H1 (cell line): ENCODE data around the gene VPS13A. TPM values are rescaled to one million over a fixed set of nuclear protein-coding genes. Genes with fewer than 3 reads are reported as not detected.

Experiments
- CTCF ChIA-PET: fragments of 300-600 bp; sonication (Branson Sonifier 250); formaldehyde crosslinking; loops from one replicate; lab custom pipeline; 2021; ENCODE audit not compliant: partially characterized antibody; lab: Charles Lee
- POLR2A ChIA-PET: fragments of 300-600 bp; sonication (Branson Sonifier 250); formaldehyde crosslinking; loops from one replicate; lab custom pipeline; 2021; ENCODE audit warnings: inconsistent platforms; ENCODE audit not compliant: partially characterized antibody; lab: Charles Lee
- DNase-seq, 2 experiments: peaks; one replicate each; pipeline versions ENCODE4 v3.0.0 to v3.0.0-alpha.2; 2010 to 2022; ENCODE audit warnings: low spot score in 2 of 2, low read depth in 1 of 2, mixed read lengths in 1 of 2
- FAIRE-seq: peaks from 2 replicates; lab custom pipeline; 2011; peaks lifted over from hg19 to GRCh38; lab: Jason Lieb, UNC
- H2AFZ ChIP-seq: 2 replicates; pipeline ENCODE4 v1.8.1; 2012; ENCODE audit warnings: low read length, inconsistent platforms
- H2AK5ac ChIP-seq: 2 replicates; pipeline ENCODE4 v1.6.1; 2013; ENCODE audit warnings: low read depth, low read length
- H2BK120ac ChIP-seq: replicated peaks from 2 replicates; pipeline ENCODE3; 2013; ENCODE audit warnings: low read depth, low read length, inconsistent platforms
- H2BK12ac ChIP-seq: 2 replicates; pipeline ENCODE4 v1.6.1; 2013; ENCODE audit warnings: low read depth, low read length
- H2BK15ac ChIP-seq: 2 replicates; pipeline ENCODE4 v1.6.1; 2013; ENCODE audit warnings: low read length
- H2BK20ac ChIP-seq: 2 replicates; pipeline ENCODE4 v1.6.1; 2013; ENCODE audit warnings: low read length
- H2BK5ac ChIP-seq: 2 replicates; pipeline ENCODE4 v1.6.1; 2013; ENCODE audit warnings: low read depth, low read length
- H3K14ac ChIP-seq: 2 replicates; pipeline ENCODE4 v1.6.1; 2013; ENCODE audit warnings: inconsistent platforms; ENCODE audit not compliant: insufficient read length
- H3K18ac ChIP-seq: 2 replicates; pipeline ENCODE4 v1.6.1; 2013; ENCODE audit warnings: low read length; ENCODE audit errors: extremely low read depth
- H3K23ac ChIP-seq: 2 replicates; pipeline ENCODE4 v1.6.1; 2013; ENCODE audit warnings: inconsistent platforms; ENCODE audit not compliant: insufficient read length
- H3K23me2 ChIP-seq: 2 replicates; pipeline ENCODE4 v1.6.1; 2013; ENCODE audit warnings: low read depth, low read length
- H3K27ac ChIP-seq: 2 replicates; pipeline ENCODE4 v1.6.1; 2011; ENCODE audit warnings: low read depth, low read length, inconsistent platforms
- H3K27me3 ChIP-seq, 4 experiments: replicated peaks in 1 of 4; 1 replicate in 1 of 4; 2 replicates in 3 of 4; pipeline versions ENCODE4 v1.6.1 to v1.8.1; 2011 to 2013; ENCODE audit warnings: low read length in 3 of 4, mild to moderate bottlenecking in 3 of 4, inconsistent platforms in 2 of 4, mixed read lengths in 2 of 4, moderate library complexity in 1 of 4; ENCODE audit not compliant: control insufficient read depth in 3 of 4, insufficient read depth in 3 of 4; ENCODE audit errors: extremely low read depth in 1 of 4
- H3K36me3 ChIP-seq, 4 experiments: 2 replicates each; pipeline versions ENCODE4 v1.6.1 to v1.8.1; 2011 to 2013; ENCODE audit warnings: mild to moderate bottlenecking in 4 of 4, low read length in 3 of 4, moderate library complexity in 2 of 4, control low read depth in 1 of 4, inconsistent platforms in 1 of 4; ENCODE audit not compliant: insufficient read depth in 4 of 4, control insufficient read depth in 2 of 4
- H3K4ac ChIP-seq: replicated peaks from 2 replicates; pipeline ENCODE3; 2013; ENCODE audit warnings: low read length, low read depth, mixed read lengths, inconsistent platforms; ENCODE audit not compliant: insufficient read length
- H3K4me1 ChIP-seq, 4 experiments: replicated peaks in 1 of 4; 1 replicate in 1 of 4; 2 replicates in 3 of 4; pipeline versions ENCODE4 v1.6.1 to v1.8.1; 2011 to 2013; ENCODE audit warnings: low read length in 3 of 4, inconsistent platforms in 2 of 4, mixed read lengths in 1 of 4; ENCODE audit not compliant: insufficient read depth in 4 of 4, control insufficient read depth in 3 of 4
- H3K4me2 ChIP-seq, 2 experiments: 2 replicates each; pipeline versions ENCODE4 v1.6.1 to v1.8.1; 2011 to 2013; ENCODE audit warnings: low read depth in 2 of 2, low read length in 2 of 2, control low read depth in 1 of 2, inconsistent platforms in 1 of 2, mild to moderate bottlenecking in 1 of 2; ENCODE audit not compliant: insufficient read depth in 1 of 2
- H3K4me3 ChIP-seq, 4 experiments: fragments of 200-600, 300-600 bp in 1 of 4; sonication (generic), shearing (Covaris generic), sonication (Bioruptor Twin) in 1 of 4; 2 replicates each; pipeline versions ENCODE4 v1.5.1 to v1.8.1; 2011 to 2016; ENCODE audit warnings: low read length in 4 of 4, low read depth in 3 of 4, control low read depth in 2 of 4, inconsistent platforms in 2 of 4, mild to moderate bottlenecking in 2 of 4, mixed read lengths in 1 of 4, moderate library complexity in 1 of 4; ENCODE audit not compliant: insufficient read depth in 2 of 4; ENCODE audit errors: extremely low read depth in 1 of 4
- H3K56ac ChIP-seq: replicated peaks from 2 replicates; pipeline ENCODE3; 2013; ENCODE audit warnings: low read depth, mild to moderate bottlenecking, mixed read lengths, low read length, inconsistent platforms; ENCODE audit not compliant: insufficient read length
- H3K79me1 ChIP-seq: 2 replicates; pipeline ENCODE4 v1.6.1; 2013; ENCODE audit warnings: low read depth, low read length, control low read depth
- H3K79me2 ChIP-seq, 2 experiments: 2 replicates each; pipeline versions ENCODE4 v1.6.1 to v1.8.1; 2012 to 2013; ENCODE audit warnings: low read length in 2 of 2, mild to moderate bottlenecking in 2 of 2, inconsistent platforms in 1 of 2; ENCODE audit not compliant: insufficient read depth in 2 of 2, control insufficient read depth in 1 of 2
- H3K9ac ChIP-seq, 4 experiments: replicated peaks in 1 of 4; 1 replicate in 1 of 4; 2 replicates in 3 of 4; pipeline versions ENCODE4 v1.6.1 to v1.8.1; 2011 to 2013; ENCODE audit warnings: low read depth in 3 of 4, low read length in 3 of 4, control low read depth in 2 of 4, mild to moderate bottlenecking in 2 of 4, moderate library complexity in 2 of 4, inconsistent platforms in 1 of 4; ENCODE audit errors: extremely low read depth in 1 of 4
- H3K9me3 ChIP-seq, 2 experiments: 2 replicates each; pipeline versions ENCODE4 v1.6.1 to v1.8.1; 2012 to 2013; ENCODE audit warnings: mild to moderate bottlenecking in 2 of 2, moderate library complexity in 2 of 2, control low read depth in 1 of 2, inconsistent platforms in 1 of 2, low read depth in 1 of 2, low read length in 1 of 2, mixed read lengths in 1 of 2; ENCODE audit not compliant: insufficient read depth in 2 of 2
- H4K20me1 ChIP-seq, 2 experiments: replicated peaks in 1 of 2; 2 replicates each; pipeline versions ENCODE3 to v1.8.1; 2011 to 2013; ENCODE audit warnings: inconsistent platforms in 2 of 2, low read length in 2 of 2, mild to moderate bottlenecking in 1 of 2; ENCODE audit not compliant: insufficient read depth in 2 of 2, control insufficient read depth in 1 of 2
- H4K5ac ChIP-seq: 2 replicates; pipeline ENCODE4 v1.6.1; 2013; ENCODE audit warnings: low read length, low read depth, mixed read lengths, inconsistent platforms; ENCODE audit not compliant: insufficient read length
- H4K8ac ChIP-seq: 2 replicates; pipeline ENCODE4 v1.8.0; 2013; ENCODE audit warnings: mild to moderate bottlenecking, moderate library complexity, low read length, inconsistent platforms; ENCODE audit not compliant: insufficient read depth; ENCODE audit errors: extremely low read depth
- H4K91ac ChIP-seq: replicated peaks from 2 replicates; pipeline ENCODE3; 2013; ENCODE audit warnings: low read length, mixed read lengths, inconsistent platforms; ENCODE audit not compliant: insufficient read length
- BACH1 ChIP-seq: IDR thresholded peaks from 2 replicates; pipeline ENCODE4 v1.6.1; 2012; ENCODE audit warnings: low read length, improper control_type of control experiment
- CHD1 ChIP-seq: IDR thresholded peaks from 2 replicates; pipeline ENCODE4 v1.6.1; 2012; ENCODE audit warnings: low read depth, low read length, improper control_type of control experiment
- GTF2F1 ChIP-seq: IDR thresholded peaks from 2 replicates; pipeline ENCODE4 v1.6.1; 2012; ENCODE audit warnings: low read depth, low read length, improper control_type of control experiment, borderline replicate concordance
- KDM1A ChIP-seq: fragments of 200-600, 300-600 bp; sonication (generic); IDR thresholded peaks from 2 replicates; pipeline ENCODE4 v1.7.1; 2016; ENCODE audit warnings: mild to moderate bottlenecking, low read length, borderline replicate concordance
- RAD21 ChIP-seq, 2 experiments: IDR thresholded peaks in 1 of 2; conservative IDR thresholded peaks in 1 of 2; 2 replicates each; pipeline ENCODE4 v1.6.1; 2011; ENCODE audit warnings: low read depth in 2 of 2, low read length in 2 of 2, improper control_type of control experiment in 1 of 2, inconsistent platforms in 1 of 2, mild to moderate bottlenecking in 1 of 2, moderate library complexity in 1 of 2
- RBBP5 ChIP-seq: IDR thresholded peaks from 2 replicates; pipeline ENCODE4 v1.7.1; 2012; ENCODE audit warnings: low read depth, mild to moderate bottlenecking, inconsistent platforms, low read length, moderate library complexity, borderline replicate concordance
- RFX5 ChIP-seq: IDR thresholded peaks from 2 replicates; pipeline ENCODE4 v1.6.1; 2011; ENCODE audit warnings: low read depth, low read length, improper control_type of control experiment, borderline replicate concordance
- SRF ChIP-seq: IDR thresholded peaks from 2 replicates; pipeline ENCODE4 v1.6.1; 2011; ENCODE audit warnings: mild to moderate bottlenecking, low read depth, low read length, moderate library complexity
- TAF1 ChIP-seq: IDR thresholded peaks from 2 replicates; pipeline ENCODE4 v1.6.1; 2011; ENCODE audit warnings: mild to moderate bottlenecking, low read depth, low read length
- TBP ChIP-seq: IDR thresholded peaks from 2 replicates; pipeline ENCODE4 v1.6.1; 2011; ENCODE audit warnings: low read depth, low read length, improper control_type of control experiment
- WGBS, 2 experiments: shearing (Covaris generic) in 1 of 2; methylation state at CpG; one replicate each; pipeline versions ENCODE4 v1.1.6 to v1.1.7; 2013 to 2015; ENCODE audit warnings: low lambda C conversion rate in 2 of 2, mixed read lengths in 2 of 2, inconsistent platforms in 1 of 2, low coverage in 1 of 2, missing lambda C conversion rate in 1 of 2; ENCODE audit not compliant: insufficient replicate concordance in 2 of 2, insufficient coverage in 1 of 2, insufficient read length in 1 of 2; ENCODE audit errors: extremely low coverage in 1 of 2, missing lambda C conversion rate in 1 of 2; 5-methylcytosine and 5-hydroxymethylcytosine counted together
- polyA plus RNA-seq, 7 experiments: library from polyadenylated mRNA; depleted of rRNA in 3 of 7; stranded (reverse) in 5 of 7; unstranded in 2 of 7; fragments of >200 nt in 5 of 7; fragments of 200-250 nt in 2 of 7; gene quantifications; 1 replicate in 5 of 7; 2 replicates in 1 of 7; 4 replicates in 1 of 7; pipeline versions ENCODE4 v1.2.1 to v1.2.3, GENCODE V29; 2011 to 2013; ENCODE audit warnings: missing spikeins in 2 of 7, mixed read lengths in 2 of 7
- total RNA-seq: library from RNA; stranded (reverse); fragmentation: NEBNext Ultra II Directional; extraction: Animal tissue kit (Norgen Biotek cat#: 25700); gene quantifications from 2 replicates; pipeline ENCODE4 v1.2.1, GENCODE V29; 2021

The VPS13A gene
- total and polyA plus RNA-seq, 2 of the 8 experiments (the other 6 are each of a cell fraction or from before 2014, with no cell fraction given), result 6.0 to 36.5 TPM

DNA sequence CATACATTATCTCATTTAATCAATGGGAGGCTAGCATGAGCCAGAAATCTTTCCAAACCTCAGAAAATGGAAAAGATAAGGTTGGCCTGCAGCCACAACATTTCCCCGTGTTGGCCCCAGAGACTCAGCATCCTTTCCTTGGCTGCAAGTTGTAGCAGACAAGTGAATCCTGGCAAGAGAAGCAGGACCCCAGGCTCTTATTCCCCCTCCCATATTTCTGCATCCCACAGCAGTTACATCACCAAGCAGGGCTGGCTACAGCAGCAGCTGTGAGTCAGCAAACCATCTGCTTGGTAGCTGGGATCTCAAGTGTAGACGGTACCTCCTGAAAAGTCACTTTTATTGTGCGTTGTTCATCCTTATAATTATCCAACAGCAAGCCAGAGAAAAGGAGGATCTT, 258.4 kb downstream of the VPS13A start:
- H3K23ac ChIP-seq, result no peak overlapping the region
- no peaks in the 10 kb centered on the region for H3K79me1 ChIP-seq
- H4K5ac ChIP-seq, result no peak overlapping the region
- H3K79me2 ChIP-seq, result no peaks in the 10 kb centered on the region
- no peak overlapping the region for H3K4me3 ChIP-seq
- no peaks in the 10 kb centered on the region for H3K9me3 ChIP-seq
- H2BK5ac ChIP-seq, result no peak overlapping the region
- H4K8ac ChIP-seq, result no peak overlapping the region
- POLR2A ChIA-PET, result interaction anchor here (1.3 kb wide), 1 partner anchor 53 kb away, joined by 3 read pairs; no protein-coding TSS in a partner anchor
- no peak overlapping the region for H3K27ac ChIP-seq
- peaks cover 0 to 6% (median 4%) of the 10 kb centered on the region in 4 experiments; a peak in 5 of 7 replicates for H3K4me1 ChIP-seq
- H2AFZ ChIP-seq, result no peak overlapping the region
- TF ChIP-seq RBBP5, result no peak
- no peak for TF ChIP-seq BACH1
- no peak for TF ChIP-seq TAF1
- no peak for TF ChIP-seq KDM1A
- no peak for TF ChIP-seq RAD21 (IDR thresholded peaks at IDR 0.05 in 1 of 2, conservative IDR thresholded peaks at IDR 0.05 in 1 of 2; ENCODE audit: low read depth in 2 of 2, low read length in 2 of 2)
- no peak for TF ChIP-seq TBP
- no peak for TF ChIP-seq SRF
- no peak for TF ChIP-seq CHD1
- no peak for TF ChIP-seq RFX5
- no peak for TF ChIP-seq GTF2F1
- TF ChIP-seq, all 59 proteins: peak for 0
- Histone ChIP-seq H2BK15ac (no peak overlapping the region), H3K23me2 (0 out of 2 replicates have a peak, but pooled peaks cover 1% of the 10 kb centered on the region), H3K18ac (no peak overlapping the region), H2BK120ac (no peak overlapping the region), H3K14ac (no peak overlapping the region), H4K91ac (no peak overlapping the region), H3K27me3 (no peaks in the 10 kb centered on the region), H3K4me2 (no peak overlapping the region), H2AK5ac (peak overlapping the region; percentile 32; the same call in 1 of the 2 replicates), H2BK12ac (no peak overlapping the region), H3K56ac (no peak overlapping the region), H3K4ac (no peak overlapping the region), H3K36me3 (no peaks in the 10 kb centered on the region), H4K20me1 (no peaks in the 10 kb centered on the region), H3K9ac (no peak overlapping the region), H2BK20ac (no peak overlapping the region)
- CTCF ChIA-PET, result interaction anchor here (0.6 to 20.5 kb wide), 7 partner anchors 9 to 551 kb away, joined by 3 to 384 read pairs (median 40); partner anchors contain the start of gene GNA14
- FAIRE-seq (no peak), DNase-seq (no peak)
- 89% methylated on average over 3 of the region's 3 CpGs; no CpG with 5 or more reads in 1 of the 2 experiments for WGBS, 2 experiments
